Measurements from ENCODE around the gene ACER3.
"Not testable (repeated sequence)": the region's sequence is repeated elsewhere in the genome, so short reads cannot be mapped to it uniquely, and the experiment has no call there.

ACER3 gene
- 12.0 reads per million, percentile 35 among the genes with 10 or more reads in this experiment for total RNA-seq

- DNase-seq = peak; percentile 71
Measured at GRCh38 chr11:76860539-76861475, at the start of gene ACER3. TSS of gene ACER3 (plus strand) at chr11:76860918. CDS start at chr11:76860977, 59 bp downstream.

- DNase-seq = no peak
Measured at GRCh38 chr11:76811259-76811658, 49.5 kb upstream of the ACER3 start.

DNA sequence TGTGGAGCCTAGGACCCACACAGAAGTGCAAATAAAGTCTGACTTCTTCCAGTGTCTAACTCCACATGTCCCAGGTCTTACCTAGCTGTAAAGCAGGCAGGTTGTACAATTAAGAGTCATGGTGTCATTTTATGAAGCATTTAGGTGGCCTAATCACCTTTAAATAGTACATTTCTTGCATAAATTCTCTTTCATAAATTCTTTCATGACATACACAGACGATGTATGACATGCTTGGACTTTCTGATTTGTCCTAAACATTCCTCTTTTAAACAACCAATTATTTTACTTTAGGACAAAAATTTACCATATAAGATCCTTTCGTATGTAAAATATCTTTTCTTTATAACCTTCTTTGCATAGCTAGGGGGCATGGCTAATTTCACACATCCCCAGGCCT is 46.3 kb upstream of the ACER3 start:
- DNase-seq = no peak

DNA sequence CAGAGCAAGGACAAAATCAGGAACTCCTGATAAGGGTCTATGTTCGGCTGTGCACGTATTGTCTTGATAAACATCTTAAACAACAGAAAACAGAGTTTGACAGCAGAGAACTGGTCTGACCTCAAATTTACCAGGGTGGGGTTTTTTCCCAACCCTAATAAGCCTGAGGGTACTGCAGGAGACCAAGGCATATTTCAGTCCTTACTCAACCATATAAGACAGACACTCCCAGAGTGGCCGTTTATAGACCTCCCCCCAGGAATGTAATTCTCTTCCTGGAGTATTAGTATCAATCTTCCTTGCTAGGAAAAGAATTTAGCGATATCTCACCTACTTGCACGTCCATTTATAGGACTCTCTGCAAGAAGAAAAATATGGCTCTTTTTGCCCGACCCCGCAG is 45.0 kb upstream of the ACER3 start:
- not testable (repeated sequence) for DNase-seq

GRCh38 chr11:76820184-76820566 is 40.5 kb upstream of the ACER3 start:
- no peak for DNase-seq

DNA sequence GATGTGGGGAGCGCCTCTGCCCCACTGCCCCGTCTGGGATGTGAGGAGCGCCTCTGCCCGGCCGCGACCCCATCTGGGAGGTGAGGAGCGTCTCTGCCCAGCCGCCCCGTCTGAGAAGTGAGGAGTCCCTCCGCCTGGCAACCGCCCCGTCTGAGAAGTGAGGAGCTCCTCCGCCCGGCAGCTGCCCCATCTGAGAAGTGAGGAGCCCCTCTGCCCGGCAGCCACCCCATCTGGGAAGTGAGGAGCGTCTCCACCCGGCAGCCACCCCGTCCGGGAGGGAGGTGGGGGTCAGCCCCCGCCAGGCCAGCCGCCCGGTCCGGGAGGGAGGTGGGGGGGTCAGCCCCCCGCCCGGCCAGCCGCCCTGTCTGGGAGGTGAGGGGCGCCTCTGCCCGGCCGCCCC is 39.3 kb upstream of the ACER3 start:
- not testable (repeated sequence) for DNase-seq

DNA sequence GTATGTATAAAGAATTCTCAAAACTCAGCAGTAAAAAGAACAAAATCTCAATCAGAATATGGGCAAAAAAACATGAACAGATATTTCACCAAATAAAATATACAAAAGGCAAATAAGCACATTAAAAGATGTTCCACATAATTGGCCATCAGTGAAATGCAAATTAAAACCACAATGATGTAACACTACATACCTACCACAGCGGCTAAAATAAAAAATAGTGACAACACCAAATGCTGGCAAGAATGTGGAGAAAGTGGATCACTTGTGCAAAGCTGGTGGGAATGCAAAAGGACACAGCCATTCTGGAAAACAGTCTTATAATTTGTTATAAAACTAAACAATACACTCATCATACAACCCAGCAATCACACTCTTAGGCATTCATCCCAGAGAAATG is 38.3 kb upstream of the ACER3 start:
- DNase-seq = no peak

DNA sequence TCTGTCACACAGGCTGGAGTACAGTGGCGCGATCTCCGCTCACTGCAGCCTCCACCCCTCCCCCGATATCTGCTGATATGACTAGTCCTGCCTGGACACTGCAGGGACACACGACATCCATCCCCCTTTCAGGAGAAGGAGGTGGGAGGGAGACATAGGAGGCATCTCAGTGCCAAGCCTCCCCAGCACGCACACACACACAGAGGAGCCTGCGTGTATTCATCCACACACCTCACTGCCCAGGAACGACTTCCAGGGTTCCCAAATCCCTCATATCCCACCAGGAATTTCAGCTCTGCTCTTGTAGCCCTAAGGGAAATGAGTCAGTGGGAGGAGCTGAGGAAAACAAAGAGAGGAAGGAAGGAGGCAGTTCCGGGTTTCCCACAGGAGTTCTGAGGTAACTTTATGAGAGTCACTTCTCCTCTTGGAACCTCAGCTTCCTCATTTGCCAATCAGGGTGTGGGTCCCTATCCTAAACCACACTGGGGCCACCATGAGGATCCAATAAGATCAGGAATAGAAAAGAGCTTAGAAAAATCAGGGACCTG is 37.2 kb upstream of the ACER3 start:
- DNase-seq = no peak

GRCh38 chr11:76824083-76824939 is 36.4 kb upstream of the ACER3 start:
- no peak for DNase-seq

DNA sequence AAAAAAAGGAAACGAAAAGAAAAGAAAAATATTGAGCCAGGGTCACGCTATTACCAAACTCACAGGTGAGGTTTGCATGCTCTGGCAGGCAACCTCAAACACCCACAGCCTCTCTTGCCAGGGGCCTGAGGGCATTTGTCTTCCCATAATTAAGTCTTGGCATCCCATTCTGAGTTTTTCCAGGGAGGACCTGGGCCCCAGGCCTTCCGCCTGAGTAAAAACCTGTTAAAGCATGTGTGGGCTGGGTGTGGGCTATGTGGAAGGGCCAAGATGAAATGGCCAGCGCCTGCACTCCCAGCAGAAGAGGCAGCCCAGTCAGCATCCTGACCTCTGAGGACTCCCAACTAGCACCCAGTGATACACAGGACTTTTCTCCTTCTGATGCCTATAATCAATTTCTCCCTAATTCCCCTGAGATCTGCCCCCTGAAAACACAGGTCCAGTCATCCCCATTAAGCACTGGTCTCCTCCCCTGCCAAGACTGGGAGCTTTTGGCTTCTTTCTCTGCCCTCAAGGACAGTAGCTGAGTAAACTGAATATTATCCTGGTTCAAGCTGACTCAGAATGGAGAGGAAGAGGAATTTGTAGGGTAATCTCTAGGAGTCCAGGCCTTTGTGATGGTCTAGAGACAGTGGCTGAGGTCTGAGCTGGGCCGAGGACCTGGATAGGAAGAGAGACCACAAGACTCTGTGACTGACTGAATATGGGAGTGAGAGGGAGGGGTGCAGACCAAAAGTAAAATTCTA is 35.6 kb upstream of the ACER3 start:
- DNase-seq = no peak

DNA sequence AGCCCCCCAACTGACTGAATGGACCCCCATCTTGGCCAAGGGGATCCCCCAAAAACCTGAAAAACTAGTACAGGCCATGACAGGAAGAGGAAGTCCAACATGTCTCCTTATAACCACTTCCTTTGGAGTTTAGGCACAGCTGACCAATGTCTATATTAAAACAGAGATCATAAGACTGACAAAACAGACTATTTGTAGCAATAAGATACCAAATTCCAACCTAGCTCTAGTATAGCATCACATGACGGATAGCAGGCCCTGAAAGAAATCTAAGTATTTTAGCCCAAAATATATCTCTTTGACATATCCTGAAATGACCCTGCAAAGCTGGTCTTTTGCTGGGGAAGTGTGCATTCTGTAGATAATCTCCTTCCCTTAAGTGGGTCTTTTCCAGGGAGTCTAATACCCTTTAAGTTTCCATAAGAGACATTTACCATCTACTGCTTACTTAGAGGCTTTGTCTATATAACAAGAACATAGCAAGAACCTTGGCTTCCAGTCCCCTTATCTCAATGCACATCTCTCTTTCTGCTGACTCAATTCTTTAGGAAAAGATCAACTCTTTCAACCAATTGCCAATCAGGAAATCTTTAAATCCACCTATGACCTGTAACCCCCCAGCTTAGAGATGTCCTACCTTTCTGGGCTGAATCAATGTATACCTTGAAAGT is 34.9 kb upstream of the ACER3 start:
- DNase-seq = no peak

DNA sequence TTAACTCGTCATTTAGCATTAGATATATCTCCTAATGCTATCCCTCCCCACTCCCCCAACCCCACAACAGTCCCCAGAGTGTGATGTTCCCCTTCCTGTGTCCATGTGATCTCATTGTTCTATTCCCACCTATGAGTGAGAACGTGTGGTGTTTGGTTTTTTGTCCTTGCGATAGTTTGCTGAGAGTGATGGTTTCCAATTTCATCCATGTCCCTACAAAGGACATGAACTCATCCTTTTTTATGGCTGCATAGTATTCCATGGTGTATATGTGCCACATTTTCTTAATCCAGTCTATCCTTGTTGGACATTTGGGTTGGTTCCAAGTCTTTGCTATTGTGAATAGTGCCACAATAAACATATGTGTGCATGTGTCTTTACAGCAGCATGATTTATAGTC is 34.2 kb upstream of the ACER3 start:
- not testable (repeated sequence) for DNase-seq

DNA sequence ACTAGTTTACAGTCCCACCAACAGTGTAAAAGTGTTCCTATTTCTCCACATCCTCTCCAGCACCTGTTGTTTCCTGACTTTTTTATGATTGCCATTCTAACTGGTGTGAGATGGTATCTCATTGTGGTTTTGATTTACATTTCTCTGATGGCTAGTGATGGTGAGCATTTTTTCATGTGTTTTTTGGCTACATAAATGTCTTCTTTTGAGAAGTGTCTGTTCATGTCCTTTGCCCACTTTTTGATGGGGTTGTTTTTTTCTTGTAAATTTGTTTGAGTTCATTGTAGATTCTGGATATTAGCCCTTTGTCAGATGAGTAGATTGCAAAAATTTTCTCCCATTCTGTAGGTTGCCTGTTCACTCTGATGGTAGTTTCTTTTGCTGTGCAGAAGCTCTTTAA is 33.7 kb upstream of the ACER3 start:
- not testable (repeated sequence) for DNase-seq

DNA sequence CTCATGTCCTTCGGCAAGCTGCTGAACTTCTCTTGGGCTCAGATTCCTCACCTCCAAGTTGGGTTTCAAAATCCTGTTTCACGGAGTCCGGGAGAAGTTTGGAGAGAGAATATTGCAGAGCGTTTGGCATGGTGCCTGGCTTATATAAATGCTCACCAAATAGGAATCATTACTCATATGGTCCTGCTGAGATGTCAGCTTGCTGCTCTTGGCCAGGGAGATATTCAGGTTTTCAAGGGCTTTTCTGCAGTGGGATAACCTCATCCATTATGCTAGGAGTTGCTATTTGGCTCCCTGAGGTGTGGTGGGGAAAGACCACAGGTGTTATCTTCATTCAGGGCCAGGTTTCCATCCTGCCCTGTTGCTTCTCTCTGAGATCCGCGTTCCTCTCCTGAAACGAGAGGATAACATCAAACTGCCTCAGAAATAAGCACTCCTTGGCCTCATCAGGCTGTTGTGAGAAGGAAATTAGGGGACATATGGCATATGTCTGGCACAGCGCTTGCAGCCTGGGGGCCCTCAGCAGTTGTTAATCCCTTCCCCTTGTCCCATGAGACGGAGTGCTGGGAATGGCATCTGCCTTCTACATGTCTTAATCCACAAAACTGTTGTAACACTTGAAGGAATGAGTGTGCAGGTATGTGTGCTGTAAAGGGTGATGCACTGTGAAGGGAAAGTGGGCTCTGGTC is 29.9 kb upstream of the ACER3 start:
- DNase-seq = no peak

- DNase-seq = no peak
Measured at GRCh38 chr11:76831686-76832310, 28.9 kb upstream of the ACER3 start.

GRCh38 chr11:76832361-76832760 is 28.4 kb upstream of the ACER3 start:
- DNase-seq = no peak

- DNase-seq = no peak
Measured at GRCh38 chr11:76834151-76834550, 26.6 kb upstream of the ACER3 start.

GRCh38 chr11:76835036-76835435 is 25.7 kb upstream of the ACER3 start:
- no peak for DNase-seq

DNA sequence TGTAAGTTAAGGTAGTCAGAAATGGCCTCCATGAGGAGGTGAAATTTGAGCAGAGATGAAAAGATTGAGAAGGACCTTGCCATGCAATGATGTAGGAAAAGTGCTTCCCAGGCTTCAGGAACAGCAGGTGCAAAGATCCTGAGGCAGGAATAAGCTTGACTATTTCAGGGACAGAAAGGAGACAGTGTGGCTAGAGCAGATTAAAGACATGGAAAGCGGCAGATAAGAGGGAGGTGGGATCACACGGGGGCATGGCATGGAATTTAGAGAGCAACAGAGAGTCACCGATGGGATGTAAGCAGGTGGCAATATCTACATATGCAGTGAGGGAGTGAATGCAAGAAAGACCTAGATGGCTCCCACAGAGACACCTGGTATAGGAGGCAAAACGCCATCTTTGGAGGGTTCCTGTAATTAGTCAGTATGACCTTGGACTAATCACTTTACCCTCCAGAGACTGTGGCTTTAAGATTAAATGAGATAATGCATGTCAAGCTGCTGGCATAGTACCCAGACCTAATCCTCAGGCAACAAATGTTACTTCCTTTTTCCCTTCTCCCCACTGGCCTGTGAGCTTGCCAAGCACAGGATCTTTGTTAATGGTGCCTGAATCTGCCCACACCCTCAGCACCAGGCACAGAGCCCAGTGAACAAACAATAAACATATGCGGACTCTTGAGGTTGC is 24.6 kb upstream of the ACER3 start:
- DNase-seq = no peak

GRCh38 chr11:76836613-76837291 is 24.0 kb upstream of the ACER3 start:
- no peak for DNase-seq

Data from effector CD4-positive, alpha-beta T cell (primary cell).